ENCODE data around the gene AFAP1. TPM values are rescaled to one million over a fixed set of nuclear protein-coding genes. Genes with fewer than 3 reads are reported as not detected.

Gene AFAP1
- polyA plus RNA-seq, 3 donors = not detected

DNA sequence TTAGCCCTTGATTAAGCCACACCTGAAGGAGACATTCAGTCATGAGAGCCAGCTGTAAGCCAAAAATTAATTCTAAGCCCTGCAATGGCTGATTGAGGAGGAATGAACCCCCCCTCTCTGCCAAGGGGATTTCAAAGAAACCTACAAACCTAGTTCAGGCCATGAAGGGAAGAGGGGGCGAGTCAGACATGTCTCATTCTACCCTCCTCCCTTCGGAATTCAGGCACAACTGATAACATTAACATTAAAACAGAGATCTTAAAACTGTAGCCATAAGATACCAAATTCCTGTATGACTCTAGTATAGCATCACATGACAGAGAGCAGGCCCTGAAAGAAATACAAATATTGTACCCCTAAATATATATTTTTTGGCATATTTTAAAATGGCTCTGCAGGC, 40.4 kb upstream of the AFAP1 start:
- Mint-ChIP-seq H3K9me3 (peaks cover 0 to 2% (median 0%) of the 10 kb centered on the region in 7 donors), H3K4me3 (no peak overlapping the region), H3K36me3 (no peaks in the 10 kb centered on the region), H3K4me1 (no peaks in the 10 kb centered on the region), H3K27me3 (ENCODE audit: low read depth in 3 of 3) (peaks cover 5 to 9% (median 6%) of the 10 kb centered on the region in 3 donors), H3K27ac (no peak overlapping the region)
- H3K9me3 ChIP-seq (replicated peaks in 1 of 2; ENCODE audit: control insufficient read depth in 1 of 2, insufficient read depth in 1 of 2, low read length in 2 of 2) = no peaks in the 10 kb centered on the region
- H3K4me1 ChIP-seq (ENCODE audit: control insufficient read depth in 1 of 2, insufficient read depth in 2 of 2, low read length in 2 of 2) = no peaks in the 10 kb centered on the region
- H3K27me3 ChIP-seq (ENCODE audit: control insufficient read depth in 2 of 2, insufficient read depth in 2 of 2, low read length in 2 of 2) = peaks cover 0 to 2% of the 10 kb centered on the region in 2 donors
- WGBS (ENCODE audit: insufficient coverage) = 100% methylated on average over 1 of the region's 2 CpGs
- intact Hi-C loops (cut with micrococcal nuclease) = no loop called here
- H4K20me1 ChIP-seq (ENCODE audit: insufficient read depth, low read length) = no peaks in the 10 kb centered on the region
- H3K36me3 ChIP-seq (replicated peaks in 1 of 2; ENCODE audit: control insufficient read depth in 1 of 2, insufficient read depth in 2 of 2, low read length in 2 of 2) = no peaks in the 10 kb centered on the region
- no peak overlapping the region for H2AFZ ChIP-seq (ENCODE audit: insufficient read depth, low read depth, low read length, poor library complexity, severe bottlenecking)
- TF ChIP-seq, protein P1, sequence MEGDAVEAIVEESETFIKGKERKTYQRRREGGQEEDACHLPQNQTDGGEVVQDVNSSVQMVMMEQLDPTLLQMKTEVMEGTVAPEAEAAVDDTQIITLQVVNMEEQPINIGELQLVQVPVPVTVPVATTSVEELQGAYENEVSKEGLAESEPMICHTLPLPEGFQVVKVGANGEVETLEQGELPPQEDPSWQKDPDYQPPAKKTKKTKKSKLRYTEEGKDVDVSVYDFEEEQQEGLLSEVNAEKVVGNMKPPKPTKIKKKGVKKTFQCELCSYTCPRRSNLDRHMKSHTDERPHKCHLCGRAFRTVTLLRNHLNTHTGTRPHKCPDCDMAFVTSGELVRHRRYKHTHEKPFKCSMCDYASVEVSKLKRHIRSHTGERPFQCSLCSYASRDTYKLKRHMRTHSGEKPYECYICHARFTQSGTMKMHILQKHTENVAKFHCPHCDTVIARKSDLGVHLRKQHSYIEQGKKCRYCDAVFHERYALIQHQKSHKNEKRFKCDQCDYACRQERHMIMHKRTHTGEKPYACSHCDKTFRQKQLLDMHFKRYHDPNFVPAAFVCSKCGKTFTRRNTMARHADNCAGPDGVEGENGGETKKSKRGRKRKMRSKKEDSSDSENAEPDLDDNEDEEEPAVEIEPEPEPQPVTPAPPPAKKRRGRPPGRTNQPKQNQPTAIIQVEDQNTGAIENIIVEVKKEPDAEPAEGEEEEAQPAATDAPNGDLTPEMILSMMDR (IDR thresholded peaks at IDR 0.05) = no peak
- no peak overlapping the region for H3K9ac ChIP-seq (ENCODE audit: insufficient read depth, low read length, poor library complexity, severe bottlenecking)
- no peak for DNase-seq
- no peak overlapping the region for H3K4me2 ChIP-seq (replicated peaks; ENCODE audit: extremely low read depth, low read length, poor library complexity, severe bottlenecking)
- H3K27ac ChIP-seq (ENCODE audit: low read depth in 1 of 2, low read length in 2 of 2) = no peak overlapping the region
- H3K79me2 ChIP-seq (ENCODE audit: insufficient read depth, low read length) = no peaks in the 10 kb centered on the region
- no peak overlapping the region for H3K4me3 ChIP-seq (replicated peaks in 1 of 3; ENCODE audit: low read depth in 2 of 3, low read length in 3 of 3)

DNA sequence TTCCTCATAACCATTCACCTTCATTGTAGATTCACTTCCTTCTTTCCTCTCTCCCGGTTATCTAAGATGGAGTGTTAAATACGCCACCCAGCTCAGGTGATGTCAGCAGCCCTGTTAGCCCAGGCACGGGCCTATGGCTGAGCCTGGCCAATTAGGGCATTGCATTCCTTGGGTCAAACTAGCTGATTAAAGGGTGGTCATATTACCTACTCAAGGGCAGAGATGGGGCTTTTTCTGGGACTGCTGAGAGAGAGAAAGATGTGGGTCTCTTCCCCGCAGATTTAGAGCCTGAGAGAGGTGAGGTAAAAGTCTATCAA, 39.9 kb upstream of the AFAP1 start:
- H2AFZ ChIP-seq (ENCODE audit: insufficient read depth, low read depth, low read length, poor library complexity, severe bottlenecking) = no peak overlapping the region
- no peaks in the 10 kb centered on the region for H3K4me1 Mint-ChIP-seq
- H3K36me3 Mint-ChIP-seq = no peaks in the 10 kb centered on the region
- no peak overlapping the region for H3K4me2 ChIP-seq (replicated peaks; ENCODE audit: extremely low read depth, low read length, poor library complexity, severe bottlenecking)
- no peak overlapping the region for H3K27ac ChIP-seq (ENCODE audit: low read depth in 1 of 2, low read length in 2 of 2)
- no peak overlapping the region for H3K4me3 Mint-ChIP-seq
- peaks cover 0 to 2% (median 0%) of the 10 kb centered on the region in 7 donors for H3K9me3 Mint-ChIP-seq
- H3K9me3 ChIP-seq (replicated peaks in 1 of 2; ENCODE audit: control insufficient read depth in 1 of 2, insufficient read depth in 1 of 2, low read length in 2 of 2) = no peaks in the 10 kb centered on the region
- H3K27me3 ChIP-seq (ENCODE audit: control insufficient read depth in 2 of 2, insufficient read depth in 2 of 2, low read length in 2 of 2) = peaks cover 0 to 2% of the 10 kb centered on the region in 2 donors
- no peak for DNase-seq
- H3K79me2 ChIP-seq (ENCODE audit: insufficient read depth, low read length) = no peaks in the 10 kb centered on the region
- no peak overlapping the region for H3K4me3 ChIP-seq (replicated peaks in 1 of 3; ENCODE audit: low read depth in 2 of 3, low read length in 3 of 3)
- H3K27me3 Mint-ChIP-seq (ENCODE audit: low read depth in 3 of 3) = peaks cover 5 to 9% (median 6%) of the 10 kb centered on the region in 3 donors
- no CpG with 5 or more reads among the region's 4 CpGs for WGBS (ENCODE audit: insufficient coverage)
- H3K9ac ChIP-seq (ENCODE audit: insufficient read depth, low read length, poor library complexity, severe bottlenecking) = no peak overlapping the region
- intact Hi-C loops (cut with micrococcal nuclease) = no loop called here
- TF ChIP-seq, protein P1 (IDR thresholded peaks at IDR 0.05) = no peak
- no peaks in the 10 kb centered on the region for H3K36me3 ChIP-seq (replicated peaks in 1 of 2; ENCODE audit: control insufficient read depth in 1 of 2, insufficient read depth in 2 of 2, low read length in 2 of 2)
- H4K20me1 ChIP-seq (ENCODE audit: insufficient read depth, low read length) = no peaks in the 10 kb centered on the region
- no peaks in the 10 kb centered on the region for H3K4me1 ChIP-seq (ENCODE audit: control insufficient read depth in 1 of 2, insufficient read depth in 2 of 2, low read length in 2 of 2)
- no peak overlapping the region for H3K27ac Mint-ChIP-seq
